ENCODE measurements around the gene BAZ1A.
"Not testable (repeated sequence)": the region's sequence is repeated elsewhere in the genome, so short reads cannot be mapped to it uniquely, and the experiment has no call there.

Gene BAZ1A

GRCh38 chr14:34782031-34782430 lies 93.1 kb downstream of the BAZ1A start:
- DNase-seq (ENCODE audit: low read depth in 2 of 2): no peak

- DNase-seq (ENCODE audit: low read depth in 2 of 2): no peak
Observed at GRCh38 chr14:34781242-34781641, 93.9 kb downstream of the BAZ1A start.

- no peak for DNase-seq (ENCODE audit: low read depth in 2 of 2)
Observed at GRCh38 chr14:34780646-34781045, 94.5 kb downstream of the BAZ1A start.

GRCh38 chr14:34778744-34779143 lies 96.4 kb downstream of the BAZ1A start:
- no peak for DNase-seq (ENCODE audit: low read depth in 2 of 2)

- DNase-seq (ENCODE audit: low read depth in 2 of 2): no peak
Observed at GRCh38 chr14:34776611-34777010, 98.5 kb downstream of the BAZ1A start.

GRCh38 chr14:34775922-34776321 lies 99.2 kb downstream of the BAZ1A start:
- DNase-seq (ENCODE audit: low read depth in 2 of 2): no peak

GRCh38 chr14:34775342-34775741 lies 99.8 kb downstream of the BAZ1A start:
- DNase-seq (ENCODE audit: low read depth in 2 of 2): no peak

- DNase-seq (ENCODE audit: low read depth in 2 of 2): no peak
Observed at GRCh38 chr14:34770901-34771300, 104.3 kb downstream of the BAZ1A start.

GRCh38 chr14:34766606-34767005 lies 108.6 kb downstream of the BAZ1A start:
- DNase-seq (ENCODE audit: low read depth in 2 of 2): no peak

- DNase-seq (ENCODE audit: low read depth in 2 of 2): no peak
Observed at GRCh38 chr14:34766060-34766459, 109.1 kb downstream of the BAZ1A start.

GRCh38 chr14:34755215-34755614 lies 119.9 kb downstream of the BAZ1A start:
- DNase-seq (ENCODE audit: low read depth in 2 of 2): no peak

- DNase-seq (ENCODE audit: low read depth in 2 of 2): no peak
Observed at GRCh38 chr14:34754687-34755086, 120.5 kb downstream of the BAZ1A start.

- no peak for DNase-seq (ENCODE audit: low read depth in 2 of 2)
Observed at GRCh38 chr14:34750670-34751069, 124.5 kb downstream of the BAZ1A start.

- DNase-seq (ENCODE audit: low read depth in 2 of 2): no peak
Observed at GRCh38 chr14:34750233-34750632, 124.9 kb downstream of the BAZ1A start.

- DNase-seq (ENCODE audit: low read depth in 2 of 2): no peak
Observed at GRCh38 chr14:34749408-34749807, 125.8 kb downstream of the BAZ1A start.

GRCh38 chr14:34742270-34743115 lies 132.7 kb downstream of the BAZ1A start:
- no peak for DNase-seq (ENCODE audit: low read depth in 2 of 2)

- no peak for DNase-seq (ENCODE audit: low read depth in 2 of 2)
Observed at GRCh38 chr14:34741840-34742239, 133.3 kb downstream of the BAZ1A start.

GRCh38 chr14:34740139-34740538 lies 135.0 kb downstream of the BAZ1A start:
- DNase-seq (ENCODE audit: low read depth in 2 of 2): not testable (repeated sequence)

- DNase-seq (ENCODE audit: low read depth in 2 of 2): not testable (repeated sequence)
Observed at GRCh38 chr14:34737079-34737478, 138.1 kb downstream of the BAZ1A start.

- no peak for DNase-seq (ENCODE audit: low read depth in 2 of 2)
Observed at GRCh38 chr14:34733245-34733644, 141.9 kb downstream of the BAZ1A start.

- no peak for DNase-seq (ENCODE audit: low read depth in 2 of 2)
Observed at GRCh38 chr14:34732802-34733201, 142.4 kb downstream of the BAZ1A start.

- DNase-seq (ENCODE audit: low read depth in 2 of 2): no peak
Observed at GRCh38 chr14:34723867-34724266, 151.3 kb downstream of the BAZ1A start.

GRCh38 chr14:34722723-34723545 lies 152.2 kb downstream of the BAZ1A start:
- DNase-seq (ENCODE audit: low read depth in 2 of 2): no peak

Measured in stimulated activated CD4-positive, alpha-beta T cell treated with anti-CD3 and anti-CD28 coated beads, Interleukin-1b, Interleukin-23, amount 100 ng/mL, for 1 hour (primary cell).